Left forelimb (tissue), 1 donor: ENCODE measurements around the gene CEP95.
"Not testable (repeated sequence)": the region's sequence is repeated elsewhere in the genome, so short reads cannot be mapped to it uniquely, and the experiment has no call there.

Source experiments
- DNase-seq: peaks from one replicate; pipeline ENCODE4 v3.0.0-alpha.2; 2018; ENCODE audit warnings: low spot score

CEP95 gene

GRCh38 chr17:64574646-64575045 lies 67.9 kb downstream of the CEP95 start:
- no peak for DNase-seq

DNA sequence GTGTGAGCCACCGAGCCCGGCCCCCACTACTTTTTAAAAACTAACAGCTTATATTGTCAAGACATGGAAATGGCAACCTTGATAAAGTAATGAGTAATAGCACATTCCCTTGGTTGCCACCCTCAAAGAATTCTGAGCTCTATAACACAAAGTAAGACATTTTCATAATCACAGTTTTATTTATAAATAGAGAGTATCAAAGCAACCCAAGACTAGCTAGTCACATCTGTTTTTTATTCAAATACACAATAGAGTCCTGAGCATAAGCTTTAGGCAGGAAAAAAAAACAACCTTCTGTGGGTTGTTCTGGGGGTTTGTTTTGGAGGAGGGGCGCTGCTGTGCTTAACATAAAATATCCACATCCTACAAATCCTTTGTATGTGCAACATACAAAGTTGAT lies 68.7 kb downstream of the CEP95 start:
- no peak for DNase-seq

GRCh38 chr17:64577025-64577424 lies 70.2 kb downstream of the CEP95 start:
- not testable (repeated sequence) for DNase-seq

GRCh38 chr17:64579917-64580316 lies 73.1 kb downstream of the CEP95 start:
- no peak for DNase-seq

DNA sequence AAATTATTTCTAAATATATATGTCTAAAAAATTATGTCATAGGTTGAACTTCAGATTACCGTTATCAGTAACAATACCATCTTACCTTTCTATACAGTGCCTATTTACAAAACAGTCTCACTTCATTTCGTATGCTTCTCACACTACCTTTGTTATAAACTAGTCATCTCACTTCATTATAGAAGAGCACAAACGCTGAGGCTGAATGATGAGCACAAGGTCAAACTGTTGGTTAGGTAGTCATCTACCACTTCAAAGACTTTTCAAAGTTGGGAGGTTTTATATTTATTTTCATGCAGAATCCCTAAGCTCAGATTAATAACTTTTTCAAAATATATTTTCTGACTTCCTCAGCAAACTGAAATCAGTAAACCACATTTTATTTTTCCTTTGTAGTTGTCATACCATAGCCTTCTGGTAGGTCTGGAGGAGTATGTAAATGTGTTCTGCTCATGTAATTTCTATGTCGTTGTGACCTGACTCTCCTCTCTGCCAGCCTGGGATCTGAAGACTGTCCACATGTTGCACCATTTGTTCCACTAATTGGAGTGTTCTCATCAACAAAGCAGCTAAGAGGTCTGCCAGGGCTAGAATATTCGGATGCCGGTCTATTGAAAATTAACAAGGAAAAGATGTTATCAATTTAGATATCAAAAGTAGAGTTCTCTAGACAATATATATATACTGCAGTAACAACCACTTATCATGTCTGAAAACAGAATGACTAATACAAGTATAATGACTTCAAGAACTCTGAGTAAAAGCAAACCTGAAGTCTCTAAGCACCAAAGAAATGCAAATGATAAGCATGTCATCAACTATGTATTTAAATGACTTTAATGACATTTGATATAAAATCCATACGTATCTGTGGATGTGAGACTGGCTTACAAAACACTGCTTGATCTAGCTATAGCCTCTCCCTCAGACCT lies 73.9 kb downstream of the CEP95 start:
- no peak for DNase-seq

DNA sequence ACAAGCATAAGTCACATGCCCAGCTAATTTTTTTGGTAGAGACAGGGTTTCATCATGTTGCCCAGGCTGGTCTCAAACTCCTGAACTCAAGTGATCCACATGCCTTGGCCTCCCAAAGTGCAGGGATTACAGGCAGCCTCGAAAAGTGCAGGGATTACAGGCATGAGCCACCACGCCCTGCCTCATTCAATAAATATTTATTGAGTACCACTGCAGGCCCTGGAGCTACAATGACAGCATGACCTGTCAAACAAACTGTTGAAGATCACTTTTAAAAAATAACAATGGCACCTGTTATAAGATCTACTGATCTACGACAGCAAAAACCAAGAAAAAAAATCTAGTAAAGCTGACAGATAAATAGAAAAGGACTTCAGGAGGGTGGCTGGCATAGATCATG lies 76.3 kb downstream of the CEP95 start:
- no peak for DNase-seq

DNA sequence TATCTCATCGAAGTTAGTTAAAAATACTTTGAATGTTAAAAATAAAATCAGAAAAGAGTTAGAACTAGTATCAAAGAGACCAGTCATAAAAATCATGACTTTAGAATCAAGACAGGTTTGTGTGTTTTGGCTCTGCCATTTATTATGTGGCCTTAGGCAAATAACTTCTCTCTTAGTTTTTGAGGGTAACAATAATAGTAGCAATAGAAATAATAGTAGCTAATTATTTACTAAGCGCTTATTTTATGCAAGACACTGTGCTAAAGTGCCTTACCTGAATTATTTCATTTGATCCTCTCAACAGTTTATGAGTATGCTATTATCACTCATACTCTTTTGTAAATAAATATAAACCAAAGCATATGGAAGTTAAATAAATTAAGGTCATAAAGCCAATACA lies 78.4 kb downstream of the CEP95 start:
- no peak for DNase-seq
